Peyer's patch (tissue), 4 donors: ENCODE measurements around the gene TMEM175. TPM values are rescaled to one million over a fixed set of nuclear protein-coding genes. Genes with fewer than 3 reads are reported as not detected.

ENCODE experiments used
- DNase-seq, 3 donors: peaks; one replicate each; pipeline ENCODE4 v3.0.0-alpha.2; 2017 to 2019
- H3K27ac ChIP-seq, 4 donors: fragments of 200-600 bp; sonication (generic); one replicate each; pipeline ENCODE4 v1.5.1; 2016 to 2019
- H3K27me3 ChIP-seq, 2 donors: fragments of 200-600 bp; sonication (generic); one replicate each; pipeline ENCODE4 v1.5.1; 2019
- H3K36me3 ChIP-seq, 3 donors: fragments of 200-600 bp; sonication (generic); one replicate each; pipeline ENCODE4 v1.5.1; 2016 to 2019
- H3K4me1 ChIP-seq, 4 donors: fragments of 200-600 bp; sonication (generic); one replicate each; pipeline ENCODE4 v1.5.1; 2016 to 2019
- H3K4me3 ChIP-seq, 4 donors: fragments of 200-600 bp; sonication (generic); 1 replicate in 3 of 4; 2 replicates in 1 of 4; pipeline ENCODE4 v1.5.1; 2016 to 2019; ENCODE audit warnings: mild to moderate bottlenecking in 1 of 4
- H3K9me3 ChIP-seq, 4 donors: fragments of 200-600 bp; sonication (generic); one replicate each; pipeline ENCODE4 v1.5.1; 2016 to 2019; ENCODE audit warnings: mild to moderate bottlenecking in 1 of 4
- CTCF ChIP-seq, 6 experiments: fragments of 450-650 bp in 4 of 6; fragments of 200-600 bp in 2 of 6; sonication (generic) in 1 of 6; IDR thresholded peaks; one replicate each; pipeline ENCODE4 v1.5.1; 2017 to 2019; ENCODE audit warnings: antibody characterized with exemption in 6 of 6, mild to moderate bottlenecking in 3 of 6, moderate library complexity in 1 of 6
- POLR2A ChIP-seq, 2 donors: fragments of 450-650 bp; IDR thresholded peaks; one replicate each; pipeline ENCODE4 v1.5.1; 2017; ENCODE audit warnings: antibody characterized with exemption in 2 of 2, mild to moderate bottlenecking in 2 of 2, moderate library complexity in 2 of 2
- total RNA-seq, 4 donors: library from RNA; depleted of rRNA; stranded (reverse); fragments of >200 nt; gene quantifications; one replicate each; pipeline ENCODE4 v1.1.0, GENCODE V29; 2016

The TMEM175 gene
- total RNA-seq, 4 donors from 2014 or later = 46.1 to 111 (median 56.6) TPM

GRCh38 chr4:909821-910220 is 22.4 kb upstream of the TMEM175 start:
- Histone ChIP-seq H3K4me3 (no peak overlapping the region), H3K27me3 (no peaks in the 10 kb centered on the region), H3K36me3 (peaks cover 0 to 65% (median 0%) of the 10 kb centered on the region in 3 donors), H3K4me1 (peaks cover 0 to 10% (median 0%) of the 10 kb centered on the region in 4 donors), H3K9me3 (peaks cover 0 to 4% (median 0%) of the 10 kb centered on the region in 4 donors), H3K27ac (no peak overlapping the region)
- TF ChIP-seq POLR2A (IDR thresholded peaks at IDR 0.05) (no peak), CTCF (IDR thresholded peaks at IDR 0.05) (no peak)
- no peak for DNase-seq

GRCh38 chr4:910366-911091 is 21.7 kb upstream of the TMEM175 start:
- TF ChIP-seq CTCF (IDR thresholded peaks at IDR 0.05) (no peak), POLR2A (IDR thresholded peaks at IDR 0.05) (no peak)
- Histone ChIP-seq H3K9me3 (peaks cover 0 to 3% (median 0%) of the 10 kb centered on the region in 4 donors), H3K27ac (no peak overlapping the region), H3K4me3 (no peak overlapping the region), H3K4me1 (peaks cover 0 to 18% (median under 1%) of the 10 kb centered on the region in 4 donors), H3K36me3 (peaks cover 0 to 63% (median 0%) of the 10 kb centered on the region in 3 donors), H3K27me3 (no peaks in the 10 kb centered on the region)
- peak in 1 of 3 donors; percentile 38 for DNase-seq

- no peak overlapping the region for H3K27ac ChIP-seq
- DNase-seq = peak in 1 of 3 donors; percentile 38
Measured at GRCh38 chr4:911221-911751, 21.0 kb upstream of the TMEM175 start.

GRCh38 chr4:911871-912490 is 20.3 kb upstream of the TMEM175 start:
- no peaks in the 10 kb centered on the region for H3K9me3 ChIP-seq
- H3K27me3 ChIP-seq = no peaks in the 10 kb centered on the region
- peak overlapping the region in 3 of 4 donors; percentile 0 to 66 (median 58) for H3K27ac ChIP-seq
- DNase-seq = peak in 1 of 3 donors; percentile 64
- peaks cover 0 to 25% (median 2%) of the 10 kb centered on the region in 4 donors for H3K4me1 ChIP-seq
- TF ChIP-seq CTCF (IDR thresholded peaks at IDR 0.05) = no peak
- TF ChIP-seq POLR2A (IDR thresholded peaks at IDR 0.05) = no peak
- H3K36me3 ChIP-seq = peaks cover 0 to 55% (median 0%) of the 10 kb centered on the region in 3 donors
- no peak overlapping the region for H3K4me3 ChIP-seq

More at GRCh38 chr4:911221-911751, 21.0 kb upstream of the TMEM175 start:
- peaks cover 0 to 25% (median 2%) of the 10 kb centered on the region in 4 donors for H3K4me1 ChIP-seq
- H3K27me3 ChIP-seq = no peaks in the 10 kb centered on the region
- no peak overlapping the region for H3K4me3 ChIP-seq
- no peaks in the 10 kb centered on the region for H3K9me3 ChIP-seq
- TF ChIP-seq POLR2A (IDR thresholded peaks at IDR 0.05) (no peak), CTCF (IDR thresholded peaks at IDR 0.05) (no peak)
- peaks cover 0 to 62% (median 0%) of the 10 kb centered on the region in 3 donors for H3K36me3 ChIP-seq

GRCh38 chr4:912548-913279 is 19.5 kb upstream of the TMEM175 start:
- Histone ChIP-seq H3K27me3 (no peaks in the 10 kb centered on the region), H3K4me1 (peaks cover 0 to 25% (median 2%) of the 10 kb centered on the region in 4 donors), H3K4me3 (no peak overlapping the region), H3K36me3 (peaks cover 0 to 51% (median 0%) of the 10 kb centered on the region in 3 donors), H3K9me3 (no peaks in the 10 kb centered on the region), H3K27ac (peak overlapping the region in 3 of 4 donors; percentile 0 to 66 (median 58))
- peak in 1 of 3 donors; percentile 54 for DNase-seq
- no peak for TF ChIP-seq CTCF (IDR thresholded peaks at IDR 0.05)
- no peak for TF ChIP-seq POLR2A (IDR thresholded peaks at IDR 0.05)
